OCI-LY1 (cell line): Measurements from ENCODE around the gene ALDH1B1.

ENCODE experiments used
- CTCF ChIP-seq: fragments of 200-600 bp; sonication (generic), shearing (Covaris generic); IDR thresholded peaks from 2 replicates; pipeline ENCODE4 v1.5.1; 2017; ENCODE audit warnings: mild to moderate bottlenecking, antibody characterized with exemption, low read length, moderate library complexity, mixed read lengths
- EZH2 ChIP-seq: fragments of 200-600 bp; sonication (generic), shearing (Covaris generic); IDR thresholded peaks from 2 replicates; pipeline ENCODE4 v1.8.0; 2017; ENCODE audit warnings: borderline replicate concordance, mixed run types, mild to moderate bottlenecking, antibody characterized with exemption, low read length, moderate library complexity, mixed read lengths

DNA sequence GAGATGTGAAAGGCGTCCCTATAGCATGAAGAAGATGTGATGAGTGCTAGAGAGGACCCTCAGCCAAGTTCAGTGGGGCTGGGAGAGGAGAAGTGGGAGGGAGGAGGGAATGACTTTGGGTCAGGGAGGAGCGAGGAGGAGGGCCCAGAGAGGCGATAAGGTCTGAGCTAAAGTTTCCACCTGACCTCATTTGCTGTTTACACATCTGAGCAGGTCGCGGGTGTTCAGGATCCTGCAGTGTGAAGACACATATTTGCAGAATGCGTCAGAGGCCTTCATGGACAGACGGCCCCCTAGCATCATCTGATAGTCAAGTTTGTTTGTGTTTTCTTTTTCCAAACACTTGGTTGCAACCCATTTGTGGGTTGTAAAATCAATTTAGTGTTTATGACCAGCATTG, 50.7 kb downstream of the ALDH1B1 start:
- no peak for TF ChIP-seq CTCF
- TF ChIP-seq EZH2 = no peak
